Measurements from ENCODE around the gene MAPK11.

Gene MAPK11

DNA sequence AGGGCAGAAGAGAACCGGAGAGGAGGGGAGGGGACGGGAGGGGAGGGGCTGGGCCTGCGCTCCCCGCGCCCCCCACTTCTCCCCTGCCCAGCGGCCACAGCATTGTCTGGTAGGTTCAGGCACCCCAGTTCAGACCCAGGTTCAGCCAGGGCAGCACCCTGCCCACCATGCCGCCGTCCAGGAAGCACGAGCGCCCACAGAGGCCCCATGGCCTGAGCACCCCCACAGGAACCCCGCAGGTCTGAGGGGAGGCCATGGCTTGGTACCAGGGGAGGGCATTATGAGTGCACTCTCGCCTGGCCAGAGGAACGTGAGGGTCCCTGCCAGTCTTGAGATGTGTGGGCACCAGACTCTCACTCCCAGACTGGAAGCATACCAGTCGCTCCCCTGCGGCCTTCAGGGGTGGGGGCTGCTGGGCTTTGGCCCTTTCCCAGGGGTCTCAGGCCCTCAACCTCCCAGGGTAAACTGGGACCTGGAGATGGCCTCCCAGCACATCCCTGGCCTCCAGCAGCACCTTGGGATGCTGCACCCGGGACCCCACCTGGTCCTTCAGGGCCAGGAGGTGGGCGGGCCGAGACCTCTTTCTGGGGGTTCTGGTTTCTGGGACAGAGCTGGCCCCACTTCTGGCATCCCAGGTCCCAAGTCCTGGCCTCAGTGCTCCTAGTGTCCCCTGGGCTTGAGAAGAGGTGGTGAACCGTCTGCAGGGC is 37.9 kb upstream of the MAPK11 start:
- DNase-seq (ENCODE audit: low read depth, low spot score) = no peak

DNA sequence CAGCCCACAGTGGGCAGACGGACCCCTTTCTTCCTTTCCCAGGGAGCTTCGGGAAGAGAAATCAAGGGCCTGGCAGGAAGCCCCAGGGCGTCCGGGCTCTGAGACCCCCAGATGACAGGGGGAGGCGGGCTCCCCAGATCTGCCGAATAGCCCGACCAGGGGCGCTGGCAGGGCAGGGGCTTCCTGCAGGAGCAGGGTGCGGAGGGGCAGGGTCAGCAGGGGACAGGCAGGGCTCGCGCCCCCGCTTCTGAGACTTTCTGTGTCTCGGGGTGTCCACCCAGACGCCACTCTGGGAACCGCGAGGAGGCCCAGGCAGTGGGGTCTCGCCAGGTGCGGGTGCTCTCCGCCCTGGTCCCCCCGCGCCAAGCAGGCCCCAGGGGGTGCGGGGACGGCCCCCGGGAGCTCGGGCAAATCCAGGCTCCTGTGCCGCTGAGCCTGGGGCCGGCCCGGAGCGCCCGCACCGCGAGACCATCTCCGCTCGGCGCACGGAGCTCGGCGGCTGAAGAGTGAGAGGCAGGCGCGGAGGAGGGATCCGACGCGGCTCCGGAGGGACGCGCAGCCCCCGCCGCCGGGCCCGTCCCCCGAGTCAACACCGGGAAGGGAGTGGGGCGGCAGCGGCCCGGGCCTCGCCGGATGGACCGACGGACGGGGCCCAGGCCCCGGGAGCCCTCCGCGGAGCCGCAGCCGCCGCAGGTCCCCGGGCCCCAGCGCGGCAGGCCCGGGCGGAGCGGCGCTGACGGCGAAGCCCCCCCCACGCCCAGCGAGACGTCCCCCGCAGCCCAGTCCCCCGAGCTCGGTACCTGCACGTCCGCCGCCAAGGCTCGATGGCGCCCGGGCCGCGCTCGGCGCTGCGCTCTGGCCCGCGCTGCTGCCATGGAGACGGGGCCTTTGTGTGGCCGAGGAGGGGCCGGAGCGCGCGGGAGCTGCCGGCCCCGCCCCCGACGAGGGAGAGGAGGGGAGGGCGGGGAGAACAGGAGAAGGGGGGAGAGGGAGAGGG is 36.9 kb upstream of the MAPK11 start, which contains the start of gene PLXNB2:
Gene PLXNB2 (minus strand): TSS at position 894 of the 997 bp plus-strand sequence. CDS start 17,062 bp downstream, outside the sequence.
- peak; percentile 95 for DNase-seq (ENCODE audit: low read depth, low spot score)

DNA sequence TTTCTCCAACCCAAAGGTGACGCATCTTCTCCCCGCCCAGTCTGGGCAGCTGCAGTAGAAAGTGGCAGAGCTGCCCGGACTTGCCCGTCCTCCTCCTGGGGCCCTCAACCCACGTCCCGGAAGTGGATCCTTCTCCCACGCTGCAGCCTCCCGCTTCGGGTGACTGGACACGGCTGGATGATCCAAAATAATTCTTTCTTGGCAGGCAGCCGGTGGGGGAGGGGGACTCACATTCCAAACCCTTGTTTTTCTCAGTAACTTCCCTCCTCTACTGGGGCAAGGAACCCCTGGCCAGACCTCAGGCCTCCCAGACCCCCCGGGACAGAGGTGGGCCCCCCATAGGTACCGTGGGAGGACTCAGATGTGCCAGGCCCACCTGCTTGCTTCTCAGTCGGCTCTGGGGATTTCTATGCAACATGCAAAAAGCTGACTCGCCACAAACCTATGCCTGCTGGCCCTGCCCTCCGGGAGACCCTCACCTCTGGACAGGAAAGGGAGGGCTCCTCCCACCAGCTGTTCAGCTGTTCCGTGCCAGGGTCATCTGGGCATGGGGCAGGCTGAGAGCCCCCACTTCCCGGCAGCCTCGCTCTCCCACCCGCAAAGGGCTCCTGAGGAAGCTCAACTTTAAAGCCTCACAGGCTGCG is 35.9 kb upstream of the MAPK11 start:
- peak; percentile 94 for DNase-seq (ENCODE audit: low read depth, low spot score)

DNA sequence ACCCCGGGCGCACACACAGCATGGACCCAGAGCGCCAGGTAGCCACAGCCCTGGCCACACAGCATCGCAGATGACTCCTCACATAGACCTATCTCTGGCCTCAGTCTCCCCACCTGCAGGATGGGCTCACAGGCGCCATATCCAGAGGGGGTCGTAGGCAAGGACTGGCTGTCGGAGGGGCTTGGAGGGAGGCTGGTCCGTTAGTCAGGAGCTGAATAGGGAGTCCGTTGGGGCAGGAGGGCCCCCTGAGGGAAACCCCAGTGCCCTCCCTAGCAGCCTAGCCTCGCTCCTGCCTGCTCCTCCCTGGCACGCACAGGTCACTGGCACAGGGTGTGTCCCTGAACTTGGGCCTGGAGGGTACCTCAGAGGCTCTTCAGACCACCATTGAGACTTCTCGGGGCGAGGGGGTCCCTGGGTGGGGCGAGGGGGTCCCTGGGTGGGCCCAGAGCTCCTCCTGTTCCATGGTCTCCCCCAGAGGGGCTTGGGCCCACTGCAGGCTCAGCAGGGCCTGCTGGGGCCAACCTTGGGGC is 35.3 kb upstream of the MAPK11 start:
- no peak for DNase-seq (ENCODE audit: low read depth, low spot score)

DNA sequence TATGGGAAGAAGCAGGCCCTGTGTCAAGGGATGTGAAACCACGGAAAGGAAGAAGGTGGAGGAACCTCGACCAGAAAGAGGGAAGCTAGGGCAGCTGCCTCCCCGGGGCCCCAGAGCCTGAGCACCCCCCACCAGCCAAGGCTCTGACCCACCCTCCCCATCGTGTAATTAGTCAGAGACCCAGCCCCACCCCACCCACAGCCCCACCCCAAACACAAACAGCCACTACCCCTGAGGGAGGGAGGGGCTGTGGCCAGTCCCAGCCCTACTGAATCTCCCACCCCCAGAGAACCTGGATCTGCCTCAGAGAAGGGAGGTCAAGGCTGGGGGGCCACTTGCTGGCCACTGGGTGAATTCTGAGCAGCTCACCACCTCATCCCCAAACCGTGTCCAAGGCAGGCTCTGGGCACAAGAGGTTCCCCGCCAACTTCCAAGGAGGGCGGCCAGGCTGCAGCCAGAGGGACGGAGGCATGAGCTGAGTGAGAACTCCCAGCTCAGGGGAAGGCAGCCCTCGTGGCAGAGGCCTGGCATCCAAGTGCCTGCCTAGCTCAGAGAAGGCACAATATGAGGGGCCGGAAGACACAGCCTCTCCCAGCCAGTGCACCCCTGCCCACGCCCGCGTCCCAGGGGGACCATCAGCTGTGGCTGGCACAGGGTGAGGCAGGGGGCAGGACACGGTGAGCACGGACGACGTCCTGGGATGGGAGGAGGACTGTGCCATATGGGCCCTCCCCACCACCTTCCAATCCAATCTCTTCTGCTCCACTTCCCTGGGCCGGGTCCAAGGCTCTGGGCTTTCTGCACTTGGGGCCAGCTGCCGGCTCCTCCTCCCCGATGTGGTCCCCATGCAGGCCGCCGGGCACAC is 34.6 kb upstream of the MAPK11 start:
- DNase-seq (ENCODE audit: low read depth, low spot score) = peak; percentile 78

DNA sequence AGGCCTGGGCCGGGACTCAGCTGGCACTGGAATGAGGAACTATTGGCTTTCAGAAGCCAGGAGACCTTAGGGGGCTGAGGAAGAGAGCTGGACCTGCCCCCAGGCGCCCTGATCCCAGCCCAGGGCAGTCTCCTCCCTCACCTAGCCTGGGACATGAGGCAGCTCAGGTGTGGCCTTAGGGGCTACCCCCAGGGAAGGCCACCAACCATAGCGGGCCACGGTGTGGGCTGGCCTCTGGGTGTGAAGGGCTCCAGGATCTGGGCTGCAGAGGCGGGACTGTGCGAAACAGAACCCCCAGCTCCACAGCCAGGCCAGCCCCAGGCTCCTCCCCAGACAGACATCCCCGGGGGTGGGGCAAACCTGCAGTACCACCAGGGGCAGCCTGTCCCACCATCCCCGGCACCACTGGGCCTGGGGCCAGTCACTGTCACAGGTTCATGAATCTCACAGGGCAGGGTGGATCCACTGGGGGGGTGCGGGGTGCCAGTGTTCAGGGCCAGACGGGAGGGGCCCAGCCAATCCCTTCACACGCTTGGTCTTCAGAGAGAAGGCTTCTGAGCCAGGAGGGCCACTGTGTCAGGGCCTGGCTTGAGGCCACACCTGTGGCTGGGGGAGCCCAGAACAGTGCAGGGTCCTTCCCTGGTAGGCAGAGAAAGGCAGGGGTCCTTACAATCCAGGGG is 33.8 kb upstream of the MAPK11 start:
- peak; percentile 45 for DNase-seq (ENCODE audit: low read depth, low spot score)

DNA sequence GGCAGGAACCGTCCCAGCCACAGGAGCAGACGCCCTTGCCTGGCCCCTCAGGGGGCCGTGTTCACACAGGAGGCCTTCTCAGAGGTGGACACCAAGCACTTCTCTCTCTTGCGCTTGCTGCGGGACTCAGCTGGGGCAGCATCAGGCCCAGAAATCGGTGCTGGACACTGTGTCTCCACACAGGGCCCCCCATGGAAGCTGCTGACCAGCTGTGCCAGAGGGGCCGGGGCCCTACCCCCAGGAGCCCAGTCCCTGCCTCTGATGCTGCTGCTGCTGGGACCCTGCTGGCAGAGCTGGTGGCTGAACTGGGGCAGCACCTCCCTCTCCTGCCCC is 33.3 kb upstream of the MAPK11 start:
- DNase-seq (ENCODE audit: low read depth, low spot score) = no peak

DNA sequence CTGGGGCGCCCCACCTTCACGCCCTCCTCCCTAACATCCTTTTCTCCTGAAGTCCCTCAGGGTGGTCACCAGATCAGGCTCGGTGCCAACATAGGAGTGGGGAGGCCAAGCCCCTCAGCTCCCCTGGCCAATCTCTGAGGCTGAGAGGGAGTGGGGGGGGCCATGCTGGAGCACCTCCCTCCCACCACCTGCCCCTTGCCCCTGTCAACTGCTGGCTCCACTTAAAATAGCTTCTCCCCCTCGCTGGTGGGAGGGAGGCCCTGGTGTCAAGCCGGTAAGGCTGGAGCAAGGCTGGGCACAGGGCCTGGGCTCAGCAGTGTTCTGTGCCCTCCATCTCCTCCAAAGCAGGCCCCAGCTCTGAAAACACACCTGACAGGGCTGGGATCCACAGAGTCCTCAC is 32.4 kb upstream of the MAPK11 start:
- DNase-seq (ENCODE audit: low read depth, low spot score) = peak; percentile 23

DNA sequence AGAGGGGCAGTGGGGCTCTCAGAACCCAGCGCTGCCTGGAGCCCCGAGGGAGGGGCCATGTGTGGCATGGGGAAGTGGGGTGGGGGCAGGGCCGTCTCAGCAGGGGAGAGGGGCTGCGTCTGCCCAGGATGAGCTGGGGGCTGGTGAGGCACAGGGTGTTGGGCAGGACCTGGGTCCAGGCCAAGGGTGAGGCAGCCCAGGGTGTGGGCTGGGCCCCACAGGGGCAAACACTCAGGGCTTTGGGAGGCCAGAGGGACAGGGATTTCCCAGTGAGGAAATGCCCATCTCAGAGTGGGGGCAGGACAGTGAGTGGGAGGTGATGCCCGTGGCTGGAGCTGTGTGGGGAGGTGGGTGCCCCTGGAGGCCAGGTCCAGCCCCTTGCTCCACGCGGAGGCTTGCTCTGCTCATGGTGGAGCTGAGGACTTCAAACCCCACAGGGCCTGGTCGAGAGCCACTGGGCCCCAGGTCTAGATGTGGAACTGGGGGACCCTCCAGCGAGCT is 31.9 kb upstream of the MAPK11 start:
- peak; percentile 45 for DNase-seq (ENCODE audit: low read depth, low spot score)

DNA sequence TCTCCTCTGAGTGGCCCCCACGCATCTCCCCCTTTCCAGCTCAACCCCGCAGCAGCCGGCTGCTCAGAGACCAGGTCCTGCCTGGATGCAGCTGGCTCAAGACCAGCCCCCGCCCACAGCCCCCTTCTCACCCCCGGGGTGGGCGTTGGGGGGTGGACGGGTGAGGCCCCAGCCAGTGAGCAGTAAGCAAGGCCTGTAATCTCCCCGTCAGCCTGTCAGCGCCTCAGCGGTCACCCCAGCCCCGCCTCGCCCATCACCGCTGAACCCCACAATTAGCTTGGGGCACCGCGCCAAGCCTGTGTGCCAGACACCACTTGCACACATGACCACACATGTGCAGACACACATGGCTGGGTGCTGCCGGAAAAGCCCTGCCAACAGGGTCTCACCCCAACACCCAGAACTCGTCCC is 31.4 kb upstream of the MAPK11 start:
- DNase-seq (ENCODE audit: low read depth, low spot score) = peak; percentile 35

DNA sequence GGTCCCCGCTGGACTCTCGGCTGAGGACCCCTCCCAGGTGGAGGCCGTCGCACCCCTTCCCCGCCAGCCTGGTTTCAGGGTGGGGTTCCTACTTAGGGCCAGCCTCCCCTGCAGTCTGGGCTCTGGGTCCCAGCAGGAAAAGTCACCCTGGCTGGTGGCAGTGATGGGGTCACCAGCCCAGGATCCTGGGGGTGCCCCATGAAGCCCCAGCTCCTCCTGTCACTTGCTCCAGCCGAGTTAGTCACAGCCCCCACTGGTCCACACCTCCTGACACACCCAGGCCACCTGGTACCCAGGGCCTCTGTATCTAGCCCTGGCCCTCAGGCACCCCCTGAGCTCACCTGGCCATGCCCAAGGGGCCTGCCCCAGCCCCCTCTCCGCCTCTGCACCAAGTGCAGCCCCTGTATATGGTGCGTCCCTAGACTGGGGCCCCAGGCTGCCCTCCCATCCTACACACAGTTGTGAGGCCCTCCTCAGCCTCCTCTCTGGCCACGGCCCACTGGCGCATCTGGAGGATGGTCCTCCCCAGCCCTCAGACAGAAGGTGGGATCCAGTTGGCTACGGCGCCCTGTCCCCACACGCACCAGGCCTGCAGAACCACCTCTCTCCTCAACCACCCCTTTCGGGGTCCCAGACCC is 30.6 kb upstream of the MAPK11 start:
- DNase-seq (ENCODE audit: low read depth, low spot score) = no peak

DNA sequence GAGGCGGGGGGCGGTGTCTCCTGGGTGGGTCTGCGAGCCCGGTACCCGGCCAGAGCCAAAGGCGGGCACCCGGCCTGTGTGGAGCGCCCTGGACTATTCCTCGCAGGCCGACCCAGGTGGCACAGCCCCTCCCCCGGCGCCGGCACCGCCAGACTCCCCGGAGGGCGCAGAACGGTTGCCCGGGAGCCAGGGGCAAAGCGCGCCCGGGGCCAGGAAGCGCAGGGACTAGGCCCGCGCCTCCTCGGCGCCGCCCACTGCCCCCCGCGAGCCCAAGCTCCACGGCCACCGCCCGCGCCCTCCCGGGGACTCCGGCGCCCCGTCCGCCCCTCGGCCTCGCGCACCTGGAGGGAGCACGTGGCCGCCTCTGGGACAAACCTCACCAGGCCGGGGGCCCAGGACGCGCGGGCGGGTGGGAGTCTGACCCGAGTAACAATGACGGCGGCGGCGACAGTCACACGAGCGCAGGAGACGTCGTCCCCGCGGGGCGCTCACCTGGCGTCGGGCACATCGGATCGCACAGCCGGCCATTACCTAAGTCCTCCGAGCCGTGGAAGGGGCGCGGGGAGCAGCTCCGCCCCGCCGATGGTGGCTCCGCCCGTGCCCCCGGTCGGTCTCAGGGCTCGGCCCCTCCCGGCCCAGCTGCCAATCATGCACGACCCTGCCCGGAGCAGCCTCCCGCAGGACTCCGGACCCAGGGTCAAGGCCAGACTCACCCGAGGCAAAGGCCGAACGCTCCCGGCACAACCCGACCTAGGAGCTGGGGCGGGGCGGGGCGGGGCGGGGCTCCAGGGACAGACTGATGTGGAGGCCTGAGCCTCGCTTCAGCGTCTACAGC is 29.8 kb upstream of the MAPK11 start:
- DNase-seq (ENCODE audit: low read depth, low spot score) = no peak

DNA sequence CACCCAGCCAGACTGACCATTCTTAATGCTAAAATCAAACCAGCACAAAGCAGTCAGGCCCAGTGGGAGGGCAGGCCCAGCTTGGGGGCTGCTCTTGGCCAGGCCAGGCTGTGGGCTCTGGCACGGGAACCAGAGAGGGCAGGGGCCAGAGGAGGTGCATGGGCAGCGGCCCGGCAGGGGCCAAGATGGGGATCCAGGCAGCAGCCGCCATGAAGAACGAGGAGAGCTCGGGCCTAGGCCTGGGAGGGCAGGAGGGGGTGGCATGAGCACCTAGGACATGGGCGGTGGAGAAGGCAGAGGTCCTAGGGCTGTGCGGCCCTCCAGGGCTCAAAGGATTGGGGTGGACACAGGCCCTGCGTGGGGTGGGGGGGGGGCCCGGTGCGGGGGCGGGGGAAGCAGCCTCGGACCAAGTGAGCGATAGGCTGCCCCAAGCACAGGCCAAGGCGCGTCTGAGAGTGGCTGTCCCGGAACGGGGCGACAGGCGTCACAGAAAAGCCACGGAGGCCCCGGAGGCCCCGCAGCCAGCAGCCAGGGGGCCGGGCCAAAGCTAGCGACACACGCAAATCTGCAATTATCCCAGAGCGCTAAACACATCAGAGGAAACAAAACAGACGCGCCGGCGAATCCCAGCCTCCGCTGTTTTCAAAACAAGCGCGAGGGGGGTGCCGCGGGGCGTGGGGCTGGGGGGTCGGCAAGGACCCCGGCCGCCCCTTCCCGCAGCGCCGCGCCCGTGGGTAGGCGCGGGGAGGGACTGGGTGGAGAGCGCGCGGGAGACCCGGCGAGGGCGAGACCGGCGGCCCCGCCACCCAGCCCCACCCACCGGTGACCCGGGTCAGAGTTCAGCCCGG is 29.0 kb upstream of the MAPK11 start:
- peak; percentile 56 for DNase-seq (ENCODE audit: low read depth, low spot score)

DNA sequence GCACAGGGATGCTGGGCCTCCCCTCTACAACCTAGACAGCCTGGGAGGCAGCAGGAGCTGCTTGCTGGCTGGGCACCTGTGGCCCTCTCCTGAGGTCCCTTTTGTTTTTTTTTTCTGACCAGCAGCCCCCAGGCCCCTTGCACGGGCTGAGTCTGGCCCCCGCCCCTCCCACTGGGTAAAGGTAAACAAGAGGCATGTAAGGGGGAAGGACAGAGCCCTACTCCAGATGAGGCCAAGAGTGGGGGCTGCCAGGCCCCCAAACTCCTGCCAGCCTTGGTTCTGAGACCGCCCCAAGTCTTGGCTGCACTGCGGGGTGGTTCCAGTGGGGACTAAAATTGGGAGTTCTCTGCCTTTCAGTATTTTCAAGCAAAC is 28.1 kb upstream of the MAPK11 start:
- no peak for DNase-seq (ENCODE audit: low read depth, low spot score)

DNA sequence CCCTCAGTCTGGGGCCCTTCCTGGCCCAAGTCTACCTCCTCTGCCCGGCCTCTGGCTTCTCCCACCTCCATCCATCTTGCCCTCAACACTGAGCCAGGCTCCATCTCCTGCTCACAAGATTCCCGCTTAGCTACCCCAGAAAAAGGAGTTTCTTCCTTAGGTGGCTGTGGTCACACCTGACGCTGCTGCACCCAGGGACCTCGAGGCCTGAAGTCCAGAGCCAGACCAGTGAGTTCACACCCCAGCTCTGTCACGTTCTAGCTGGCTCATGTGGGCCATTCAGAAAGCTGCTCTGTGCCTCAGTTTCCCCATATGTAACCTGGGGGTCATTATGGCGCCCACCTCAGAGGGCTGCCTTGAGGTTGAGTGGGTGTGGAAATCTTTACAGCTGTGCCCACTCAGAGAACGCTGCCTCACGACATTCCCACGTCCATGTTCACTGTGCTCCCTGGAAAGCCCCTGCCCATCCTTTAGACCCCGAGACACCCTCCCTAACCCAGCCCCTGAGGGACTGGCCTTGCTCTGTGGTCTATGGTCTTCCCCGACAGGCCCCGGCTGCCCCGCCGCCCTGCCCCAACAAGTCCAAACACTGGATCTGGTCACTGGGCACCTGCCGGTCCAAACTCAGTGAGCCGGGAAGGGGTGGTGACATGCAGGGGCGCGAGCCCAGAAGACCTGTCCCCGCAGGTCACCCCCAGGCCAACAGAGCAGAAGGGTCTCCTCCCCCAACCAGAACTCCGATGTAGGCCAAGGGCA is 27.5 kb upstream of the MAPK11 start:
- DNase-seq (ENCODE audit: low read depth, low spot score) = no peak

DNA sequence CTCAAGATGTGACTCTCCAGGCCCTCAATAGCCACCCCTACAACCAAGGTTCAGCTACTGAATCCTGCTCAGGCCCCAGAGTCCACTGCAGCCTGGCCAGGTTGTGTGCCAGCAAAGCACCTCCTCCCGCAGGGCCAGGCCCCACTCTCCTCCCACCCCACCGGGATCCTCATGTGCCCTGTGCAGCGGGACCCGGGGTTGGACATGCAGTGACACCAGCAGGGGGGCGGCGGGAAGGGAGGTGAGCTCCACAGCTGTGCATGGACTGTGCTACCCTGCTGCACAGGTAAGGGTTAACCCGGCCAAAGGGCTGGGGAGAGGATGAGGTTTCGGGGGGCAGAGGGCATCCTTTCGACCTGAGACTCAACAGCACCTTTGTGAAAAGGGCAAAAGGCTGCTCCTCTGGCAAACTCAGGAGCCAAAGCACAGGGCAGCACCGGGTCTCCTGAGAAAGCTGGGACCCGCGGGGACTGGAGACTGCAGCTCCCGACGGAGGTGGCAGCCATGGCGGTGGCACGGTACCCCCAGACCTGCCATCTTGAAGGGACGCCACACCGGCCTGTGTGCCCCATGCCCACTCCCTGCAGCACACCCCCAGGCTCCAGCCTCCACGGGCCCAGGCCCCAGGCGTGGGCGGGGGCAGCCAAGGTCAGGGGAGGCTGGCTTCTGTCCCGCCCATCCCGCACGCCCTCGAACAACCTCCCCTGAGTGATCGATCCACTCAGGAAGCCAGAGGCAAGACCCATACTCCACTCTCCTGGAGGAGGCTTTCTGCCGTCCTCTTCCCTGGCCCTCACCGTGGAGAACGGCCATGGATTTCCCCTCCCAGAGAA is 26.7 kb upstream of the MAPK11 start:
- DNase-seq (ENCODE audit: low read depth, low spot score) = no peak

All from astrocyte of the hippocampus (primary cell).